Measurements from ENCODE around the gene SLC41A2.
"Not testable (repeated sequence)": the region's sequence is repeated elsewhere in the genome, so short reads cannot be mapped to it uniquely, and the experiment has no call there.

The SLC41A2 gene

GRCh38 chr12:104952816-104953215 lies 5.3 kb downstream of the SLC41A2 start:
- Mint-ChIP-seq H3K27ac (no peak overlapping the region), H3K27me3 (no peaks in the 10 kb centered on the region), H3K4me1 (peaks cover 9% of the 10 kb centered on the region), H3K9me3 (no peaks in the 10 kb centered on the region), H3K4me3 (no peak overlapping the region), H3K36me3 (no peaks in the 10 kb centered on the region)
- no peak for ATAC-seq

DNA sequence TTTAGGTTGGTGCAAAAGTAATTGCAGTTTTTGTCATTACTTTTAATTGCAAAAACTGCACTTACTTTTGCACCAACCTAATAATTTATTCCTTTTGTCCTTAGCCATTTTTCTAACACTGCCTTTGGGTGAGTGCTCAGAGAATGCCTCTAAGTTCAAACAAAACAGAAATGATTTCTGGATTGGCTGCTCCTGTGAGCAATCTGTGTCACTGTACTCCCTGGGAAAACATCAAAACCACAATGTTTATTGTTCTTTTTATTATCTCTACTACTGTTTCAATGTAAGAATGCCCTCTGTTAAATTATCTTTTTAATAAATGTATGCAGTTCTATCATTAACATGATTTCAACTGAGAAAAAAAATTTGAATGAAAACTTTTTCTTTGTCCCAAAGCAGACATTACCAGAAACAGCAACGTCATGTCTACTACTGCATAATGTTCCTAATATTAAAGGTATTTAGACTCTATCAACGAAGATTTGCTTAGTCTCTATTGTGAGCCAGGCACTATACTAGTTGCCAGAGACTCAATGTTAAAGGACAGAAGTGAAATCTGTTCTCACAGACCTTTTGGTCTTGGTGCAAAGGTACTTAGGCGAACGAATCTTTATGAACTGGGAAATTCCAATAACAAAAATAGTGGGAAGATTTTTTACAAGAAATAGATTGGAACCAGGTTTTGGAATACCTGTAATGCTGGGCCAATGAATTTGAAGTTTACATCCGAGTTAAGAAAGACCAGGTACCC lies 6.2 kb downstream of the SLC41A2 start:
- no peak for ATAC-seq
- no peaks in the 10 kb centered on the region for H3K36me3 Mint-ChIP-seq
- no peaks in the 10 kb centered on the region for H3K9me3 Mint-ChIP-seq
- H3K4me1 Mint-ChIP-seq, result peaks cover 3% of the 10 kb centered on the region
- H3K27me3 Mint-ChIP-seq, result no peaks in the 10 kb centered on the region
- no peak overlapping the region for H3K4me3 Mint-ChIP-seq
- H3K27ac Mint-ChIP-seq, result no peak overlapping the region

DNA sequence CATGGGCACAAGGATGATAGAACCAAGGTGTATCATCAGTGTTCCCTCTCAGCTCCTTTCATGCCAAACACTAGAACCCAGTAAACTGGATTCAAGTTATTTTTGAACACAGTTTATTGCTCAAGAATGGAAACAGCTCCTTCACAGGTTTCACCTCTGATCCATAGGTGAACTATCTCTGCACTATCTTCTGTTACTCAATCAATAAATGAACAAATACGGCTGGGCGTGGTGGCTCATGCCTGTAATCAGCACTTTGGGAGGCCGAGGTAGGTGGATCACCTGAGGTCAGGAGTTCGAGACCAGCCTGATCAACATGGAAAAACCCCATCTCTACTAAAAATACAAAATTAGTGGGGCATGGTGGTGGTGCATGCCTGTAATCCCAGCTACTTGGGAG lies 9.4 kb downstream of the SLC41A2 start:
- H3K27ac Mint-ChIP-seq, H3K27me3 Mint-ChIP-seq, H3K4me1 Mint-ChIP-seq, ATAC-seq, H3K4me3 Mint-ChIP-seq, H3K9me3 Mint-ChIP-seq, H3K36me3 Mint-ChIP-seq: not testable (repeated sequence)

- no peak for ATAC-seq
- peaks cover 9% of the 10 kb centered on the region for H3K9me3 Mint-ChIP-seq
These were observed 13.8 kb downstream of the SLC41A2 start for GRCh38 chr12:104944252-104944651.

GRCh38 chr12:104943401-104943800 lies 14.7 kb downstream of the SLC41A2 start:
- not testable (repeated sequence) for H3K27me3 Mint-ChIP-seq, H3K4me1 Mint-ChIP-seq, ATAC-seq, H3K4me3 Mint-ChIP-seq, H3K9me3 Mint-ChIP-seq, H3K27ac Mint-ChIP-seq
- H3K36me3 Mint-ChIP-seq, result peaks cover 12% of the 10 kb centered on the region

More at GRCh38 chr12:104944252-104944651, 13.8 kb downstream of the SLC41A2 start:
- H3K36me3 Mint-ChIP-seq, result peaks cover 12% of the 10 kb centered on the region
- H3K27ac Mint-ChIP-seq, result no peak overlapping the region
- H3K4me1 Mint-ChIP-seq, result no peaks in the 10 kb centered on the region
- H3K4me3 Mint-ChIP-seq, result no peak overlapping the region
- no peaks in the 10 kb centered on the region for H3K27me3 Mint-ChIP-seq

DNA sequence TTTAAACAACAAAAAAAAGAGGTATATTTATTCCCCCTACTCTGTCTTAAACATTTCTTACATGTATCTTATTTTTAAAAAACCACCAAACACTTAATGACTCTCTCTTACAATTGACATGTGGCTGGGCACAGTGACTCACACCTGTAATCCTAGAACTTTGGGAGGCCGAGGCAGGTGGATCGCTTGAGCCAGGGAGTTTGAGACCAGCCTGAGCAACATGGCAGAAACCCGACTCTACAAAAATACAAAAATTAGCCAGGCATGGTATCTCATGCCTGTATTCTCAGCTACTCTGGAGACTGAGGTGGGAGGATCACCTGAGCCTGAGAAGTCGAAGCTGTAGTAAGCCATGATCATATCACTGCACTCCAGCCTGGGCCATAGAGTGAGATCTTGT lies 16.0 kb downstream of the SLC41A2 start:
- Mint-ChIP-seq H3K27me3 (no peaks in the 10 kb centered on the region), H3K9me3 (peaks cover 9% of the 10 kb centered on the region), H3K36me3 (peaks cover 12% of the 10 kb centered on the region), H3K27ac (no peak overlapping the region), H3K4me1 (no peaks in the 10 kb centered on the region), H3K4me3 (no peak overlapping the region)
- ATAC-seq, result no peak

DNA sequence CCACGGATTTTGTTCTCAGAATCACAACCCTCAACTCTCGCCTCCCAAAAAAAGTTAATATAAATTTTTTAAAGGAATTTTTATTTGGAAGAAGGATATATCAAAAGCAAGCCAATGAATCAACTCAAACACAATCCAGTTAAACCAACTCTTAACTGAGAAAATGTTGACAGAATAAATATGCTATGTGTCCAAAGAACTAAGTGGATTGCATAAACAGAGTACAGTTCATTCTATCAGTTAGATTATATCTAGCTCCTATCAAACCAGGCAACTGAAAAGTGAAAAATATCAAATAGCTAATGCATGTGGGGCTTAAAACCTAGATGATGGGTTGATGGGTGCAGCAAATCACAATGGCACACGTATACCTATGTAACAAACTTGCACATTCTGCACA lies 16.6 kb downstream of the SLC41A2 start:
- H3K4me3 Mint-ChIP-seq, result no peak overlapping the region
- ATAC-seq, result no peak
- peaks cover 12% of the 10 kb centered on the region for H3K36me3 Mint-ChIP-seq
- no peaks in the 10 kb centered on the region for H3K4me1 Mint-ChIP-seq
- peaks cover 9% of the 10 kb centered on the region for H3K9me3 Mint-ChIP-seq
- H3K27me3 Mint-ChIP-seq, result no peaks in the 10 kb centered on the region
- no peak overlapping the region for H3K27ac Mint-ChIP-seq

GRCh38 chr12:104939089-104939488 lies 19.0 kb downstream of the SLC41A2 start:
- Mint-ChIP-seq H3K36me3 (peaks cover 9% of the 10 kb centered on the region), H3K9me3 (peaks cover 11% of the 10 kb centered on the region), H3K27me3 (no peaks in the 10 kb centered on the region), H3K4me1 (peaks cover 8% of the 10 kb centered on the region), H3K4me3 (no peak overlapping the region), H3K27ac (no peak overlapping the region)
- ATAC-seq, result no peak

- Mint-ChIP-seq H3K27me3 (no peaks in the 10 kb centered on the region), H3K4me3 (no peak overlapping the region), H3K9me3 (peaks cover 5% of the 10 kb centered on the region), H3K4me1 (peaks cover 10% of the 10 kb centered on the region), H3K27ac (no peak overlapping the region), H3K36me3 (peaks cover 3% of the 10 kb centered on the region)
- no peak for ATAC-seq
These were observed 19.7 kb downstream of the SLC41A2 start for GRCh38 chr12:104938371-104938770.

GRCh38 chr12:104935886-104936285 lies 22.2 kb downstream of the SLC41A2 start:
- no peaks in the 10 kb centered on the region for H3K36me3 Mint-ChIP-seq
- no peak overlapping the region for H3K4me3 Mint-ChIP-seq
- no peak for ATAC-seq
- peaks cover 3% of the 10 kb centered on the region for H3K9me3 Mint-ChIP-seq
- peaks cover 28% of the 10 kb centered on the region for H3K4me1 Mint-ChIP-seq
- H3K27me3 Mint-ChIP-seq, result no peaks in the 10 kb centered on the region
- H3K27ac Mint-ChIP-seq, result no peak overlapping the region

- peaks cover 45% of the 10 kb centered on the region for H3K4me1 Mint-ChIP-seq
These were observed 24.3 kb downstream of the SLC41A2 start for GRCh38 chr12:104933778-104934177.

DNA sequence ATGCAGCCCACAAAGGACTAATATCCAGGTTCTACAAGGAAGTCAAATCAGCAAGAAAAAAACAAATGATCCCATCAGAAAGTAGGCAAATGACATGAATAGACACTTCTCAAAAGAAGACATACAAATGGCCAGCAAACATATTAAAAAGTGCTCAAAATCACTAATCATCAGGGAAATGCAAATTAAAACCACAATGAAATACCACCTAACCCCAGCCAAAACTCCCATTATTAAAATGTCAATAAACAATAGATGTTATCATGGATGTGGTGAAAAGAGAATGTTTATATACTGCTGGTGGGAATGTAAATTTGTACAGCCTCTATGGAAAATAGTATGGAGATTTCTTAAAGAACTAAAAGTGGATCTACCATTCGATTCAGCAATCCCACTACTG lies 25.0 kb downstream of the SLC41A2 start:
- no peak for ATAC-seq
- Mint-ChIP-seq H3K27me3 (no peaks in the 10 kb centered on the region), H3K9me3 (peaks cover 3% of the 10 kb centered on the region), H3K4me1 (peaks cover 45% of the 10 kb centered on the region), H3K27ac (no peak overlapping the region), H3K36me3 (no peaks in the 10 kb centered on the region), H3K4me3 (no peak overlapping the region)

More at GRCh38 chr12:104933778-104934177, 24.3 kb downstream of the SLC41A2 start:
- no peak overlapping the region for H3K4me3 Mint-ChIP-seq
- no peaks in the 10 kb centered on the region for H3K36me3 Mint-ChIP-seq
- H3K27ac Mint-ChIP-seq, result no peak overlapping the region
- H3K9me3 Mint-ChIP-seq, result peaks cover 3% of the 10 kb centered on the region
- no peak for ATAC-seq
- no peaks in the 10 kb centered on the region for H3K27me3 Mint-ChIP-seq

DNA sequence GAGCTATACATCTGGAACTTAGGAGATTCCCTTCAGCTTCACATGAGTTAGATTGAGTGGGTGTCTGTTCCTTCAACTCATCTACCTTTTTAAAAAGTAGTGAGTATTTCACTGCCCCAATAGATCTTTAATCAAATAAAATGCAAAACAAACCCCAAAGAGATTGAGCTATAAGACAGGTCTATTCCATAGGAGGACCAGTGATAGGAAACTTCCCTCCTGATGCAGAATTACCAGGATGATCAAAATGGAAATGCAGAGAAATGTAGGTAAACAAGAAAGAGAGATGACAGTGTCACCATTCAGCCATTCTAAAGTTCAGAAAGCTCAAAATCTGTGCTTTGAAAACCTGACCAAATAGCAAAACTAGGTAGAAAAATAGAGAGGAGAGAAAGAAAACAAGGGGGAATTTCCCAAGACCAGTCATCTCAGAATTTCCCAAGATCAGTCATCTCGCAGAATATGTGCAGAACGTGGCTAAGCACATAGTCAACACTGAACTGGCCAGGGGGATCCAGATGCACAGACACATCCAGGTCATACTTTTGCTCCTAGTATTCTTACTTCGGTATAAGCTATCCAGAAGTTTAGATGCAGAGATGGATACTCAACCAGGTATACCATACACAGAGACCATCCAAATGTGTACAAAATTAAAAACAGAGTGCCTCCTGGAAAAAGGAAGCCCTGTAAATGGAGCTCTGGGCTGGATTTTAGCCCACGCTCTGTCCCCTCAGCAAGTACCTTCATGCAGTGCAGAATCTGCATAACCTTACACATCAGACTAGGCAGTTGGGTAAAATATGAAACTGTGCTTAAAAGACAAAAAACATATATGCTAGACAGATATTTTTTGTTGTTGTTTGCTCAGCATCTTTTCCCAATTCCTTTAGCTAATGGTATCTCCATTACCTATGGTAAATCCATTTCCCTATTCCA lies 27.4 kb downstream of the SLC41A2 start:
- Mint-ChIP-seq H3K9me3 (peaks cover 3% of the 10 kb centered on the region), H3K4me1 (peaks cover 45% of the 10 kb centered on the region), H3K4me3 (no peak overlapping the region), H3K27me3 (no peaks in the 10 kb centered on the region), H3K36me3 (no peaks in the 10 kb centered on the region), H3K27ac (peak overlapping the region; percentile 74)
- peak; percentile 95 for ATAC-seq

- H3K4me1 Mint-ChIP-seq, result peaks cover 45% of the 10 kb centered on the region
- H3K27me3 Mint-ChIP-seq, result no peaks in the 10 kb centered on the region
- H3K36me3 Mint-ChIP-seq, result no peaks in the 10 kb centered on the region
- peaks cover 3% of the 10 kb centered on the region for H3K9me3 Mint-ChIP-seq
- ATAC-seq, result peak; percentile 5
- H3K4me3 Mint-ChIP-seq, result no peak overlapping the region
- H3K27ac Mint-ChIP-seq, result peak overlapping the region; percentile 74
These were observed 28.1 kb downstream of the SLC41A2 start for GRCh38 chr12:104929977-104930376.

DNA sequence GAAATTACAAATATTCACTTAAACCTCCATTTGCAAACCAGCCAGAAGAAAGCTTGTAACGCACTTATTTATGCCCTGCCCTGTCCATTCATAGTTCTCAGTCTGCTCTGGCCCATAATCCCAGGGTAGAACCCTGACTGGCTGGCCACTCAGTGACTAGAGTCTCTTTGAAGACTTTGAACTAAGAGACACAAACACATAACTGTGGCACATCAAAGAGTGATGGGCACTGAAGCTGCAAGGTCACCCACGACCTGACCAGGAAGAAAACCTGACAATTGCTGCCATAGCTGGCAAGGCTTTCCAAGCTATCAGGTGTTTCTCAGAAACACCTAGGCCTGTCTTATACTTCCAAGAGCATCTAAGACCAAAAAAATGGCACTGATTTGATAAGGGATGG lies 28.7 kb downstream of the SLC41A2 start:
- H3K9me3 Mint-ChIP-seq, result no peaks in the 10 kb centered on the region
- H3K4me3 Mint-ChIP-seq, result no peak overlapping the region
- H3K4me1 Mint-ChIP-seq, result peaks cover 38% of the 10 kb centered on the region
- H3K27ac Mint-ChIP-seq, result no peak overlapping the region
- no peaks in the 10 kb centered on the region for H3K27me3 Mint-ChIP-seq
- ATAC-seq, result no peak
- no peaks in the 10 kb centered on the region for H3K36me3 Mint-ChIP-seq

Data from stimulated activated memory B cell treated with anti-CD40 and anti-IgM and Interleukin-4, amounts not matched to agents 10 μg/mL and 1 μg/mL and 100 μg/mL, for 72 hours (primary cell).